HG03442 (cell line): ENCODE measurements around the gene OOEP.

Source experiments
- ATAC-seq: cut with Tn5 transposase; IDR thresholded peaks from one replicate; pipeline ENCODE4 v1.9.1; 2021; ENCODE audit warnings: mild to moderate bottlenecking, moderate library complexity; ENCODE audit not compliant: unreplicated experiment

The OOEP gene

DNA sequence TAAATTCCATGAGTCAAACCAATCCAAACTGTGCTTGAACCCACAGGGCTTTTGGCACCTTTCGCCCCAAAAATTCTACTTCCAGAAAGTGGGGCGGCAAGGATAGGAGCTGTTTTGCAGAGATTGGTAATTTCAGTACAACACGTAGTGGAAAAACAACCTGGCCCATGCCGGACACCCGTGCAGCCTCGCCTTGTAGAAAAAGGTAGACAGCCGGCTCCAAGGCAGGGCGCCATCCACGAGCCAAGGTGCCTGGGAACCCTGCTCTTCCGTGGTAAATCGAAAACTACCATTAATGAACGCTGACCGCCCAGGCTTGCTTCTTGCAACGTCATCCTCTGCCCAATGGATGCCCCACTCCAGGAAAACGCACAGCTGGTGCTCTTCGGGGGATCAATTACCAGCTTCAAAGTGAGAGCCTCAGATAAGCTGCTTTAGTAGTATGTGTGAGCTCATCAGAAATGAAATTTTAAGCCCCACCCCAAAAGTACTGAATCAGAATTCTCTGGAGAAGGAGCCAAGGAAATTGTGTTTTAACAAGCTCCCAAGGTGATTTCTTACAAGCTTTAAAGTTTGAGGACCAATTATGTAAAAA lies 1.8 kb downstream of the OOEP start:
- ATAC-seq: no peak

- ATAC-seq: no peak
These were observed 5.1 kb downstream of the OOEP start for GRCh38 chr6:73364549-73364948.

- ATAC-seq: no peak
These were observed 5.6 kb downstream of the OOEP start for GRCh38 chr6:73364121-73364520.

- ATAC-seq: no peak
These were observed 6.2 kb downstream of the OOEP start for GRCh38 chr6:73363537-73363875.

DNA sequence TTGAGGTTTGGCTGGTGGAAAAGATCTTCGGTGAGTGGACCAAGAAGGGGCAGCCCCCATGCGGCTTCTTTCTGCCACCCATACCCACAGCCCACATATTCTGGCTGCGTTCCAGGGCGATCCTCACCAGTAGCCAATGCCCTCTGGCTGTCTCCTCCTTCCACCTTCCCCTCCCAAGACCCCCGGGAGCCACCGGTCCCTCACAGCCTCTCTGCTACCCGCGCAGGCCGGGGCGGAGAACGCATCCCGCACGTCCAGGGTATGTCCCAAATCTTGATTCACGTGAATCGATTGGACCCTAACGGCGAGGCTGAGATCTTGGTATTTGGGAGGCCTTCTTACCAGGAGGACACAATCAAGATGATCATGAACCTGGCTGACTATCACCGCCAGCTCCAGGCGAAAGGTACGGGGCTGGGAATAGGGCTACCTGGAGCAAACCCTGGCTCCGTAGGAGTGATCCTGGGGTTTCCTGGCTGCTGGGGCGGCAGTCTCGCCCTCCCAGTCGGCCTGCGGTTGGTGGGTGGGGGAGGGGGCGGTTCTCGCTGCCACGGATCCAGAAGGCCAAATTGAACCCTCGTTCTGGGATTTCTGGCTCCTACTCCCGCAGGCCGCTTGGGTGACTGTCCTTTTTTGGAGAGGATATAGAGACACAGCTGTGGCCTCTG lies 6.7 kb downstream of the OOEP start:
- no peak for ATAC-seq

DNA sequence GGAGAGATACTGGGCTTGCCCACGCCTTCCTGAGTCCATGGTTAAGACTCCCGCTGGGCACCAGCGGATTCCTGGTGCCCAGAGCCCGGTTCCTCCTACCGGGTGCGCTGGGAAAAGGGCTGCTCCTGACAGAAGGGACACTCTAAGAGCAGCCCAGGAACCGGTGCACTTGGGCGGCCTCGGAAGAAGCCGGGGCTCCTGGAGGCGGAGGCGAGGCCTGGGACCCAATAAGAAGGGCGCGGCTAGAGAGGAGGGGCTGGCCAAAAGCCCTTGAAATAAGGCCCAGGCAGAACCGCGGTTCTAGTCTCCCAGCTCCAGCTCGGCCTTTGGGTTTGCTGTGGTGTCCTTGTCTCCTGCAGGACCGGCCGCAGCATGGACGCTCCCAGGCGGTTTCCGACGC lies 7.3 kb downstream of the OOEP start, which contains the start of gene KHDC3L:
KHDC3L (plus strand) TSS at position 301 of the 400 bp plus-strand sequence; CDS start at position 373, 72 bp downstream.
- no peak for ATAC-seq

GRCh38 chr6:73353636-73354593 lies 15.8 kb downstream of the OOEP start, which contains the start of gene DPPA5:
Gene DPPA5 (minus strand): TSS chr6:73354276. CDS start chr6:73354225, 51 bp downstream.
- ATAC-seq: no peak

- ATAC-seq: no peak
These were observed 20.4 kb downstream of the OOEP start for GRCh38 chr6:73349311-73349710.

DNA sequence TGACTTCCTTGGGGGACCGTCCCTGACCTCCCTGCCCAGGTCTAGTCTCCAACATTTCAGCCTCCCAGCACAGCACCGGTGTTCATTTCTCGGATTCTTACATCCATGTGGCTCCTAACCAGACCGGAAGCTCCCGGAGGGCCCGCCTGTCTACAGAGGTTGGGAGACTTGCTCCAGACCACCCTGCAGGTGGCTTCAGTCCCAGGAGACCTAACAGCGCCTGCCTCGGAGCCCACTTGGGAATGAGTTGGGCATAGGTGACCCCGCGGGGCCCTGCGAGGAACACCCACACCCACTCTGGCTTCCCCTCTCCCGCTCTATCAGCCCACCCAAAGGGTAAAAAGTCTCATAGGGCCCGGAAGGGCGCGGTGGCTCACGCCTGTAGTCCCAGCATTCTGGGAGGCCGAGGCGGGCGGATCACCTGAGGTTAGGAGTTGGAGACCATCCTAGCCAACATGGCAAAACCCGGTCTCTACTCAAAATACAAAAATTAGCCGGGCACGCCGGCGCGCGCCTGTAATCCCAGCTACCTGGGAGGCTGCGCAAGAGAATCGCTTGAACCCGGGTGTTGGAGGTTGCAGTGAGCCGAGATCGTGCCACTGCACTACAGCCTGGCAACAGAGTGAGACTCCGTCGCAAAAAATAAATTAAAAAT lies 21.0 kb downstream of the OOEP start:
- ATAC-seq: no peak

DNA sequence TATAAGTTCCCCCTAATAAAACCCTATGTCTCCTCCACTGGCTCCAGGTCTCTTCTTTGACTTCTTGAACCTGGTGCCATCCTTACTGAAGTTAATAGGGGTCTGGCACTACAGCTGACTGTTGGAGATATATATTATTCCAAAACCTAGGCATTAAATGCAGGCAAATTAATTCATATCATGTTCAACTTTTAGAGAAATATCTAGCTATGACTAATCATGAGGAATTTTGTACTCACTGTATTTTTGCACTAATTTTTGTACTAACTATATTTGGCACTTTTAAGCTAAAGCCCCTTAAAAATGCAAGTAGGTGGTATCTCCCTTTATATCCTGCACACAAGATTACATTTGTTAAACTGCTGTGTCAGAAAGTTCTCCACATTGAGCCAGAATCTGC lies 26.5 kb downstream of the OOEP start:
- ATAC-seq: no peak

GRCh38 chr6:73342174-73342573 lies 27.5 kb downstream of the OOEP start:
- ATAC-seq: no peak

GRCh38 chr6:73341335-73341734 lies 28.4 kb downstream of the OOEP start:
- ATAC-seq: no peak

DNA sequence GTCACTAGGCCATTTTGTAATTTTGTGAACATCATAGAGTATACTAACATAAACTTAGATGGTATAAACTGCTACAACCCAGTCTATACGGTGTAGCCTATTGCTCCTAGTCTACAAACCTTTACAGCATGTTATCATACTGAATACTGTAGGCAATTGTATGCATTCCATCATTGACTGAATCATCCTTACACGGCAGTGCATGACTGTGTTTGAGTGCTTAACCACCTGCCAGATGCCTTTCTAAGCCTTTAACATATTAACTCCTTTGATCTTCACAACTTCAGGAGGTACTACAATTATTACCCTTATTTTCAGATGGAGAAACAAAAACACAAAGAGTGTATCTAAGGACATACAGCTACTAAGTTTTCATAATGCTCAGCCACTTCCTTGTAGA lies 29.6 kb downstream of the OOEP start:
- no peak for ATAC-seq

GRCh38 chr6:73339340-73339739 lies 30.4 kb downstream of the OOEP start:
- ATAC-seq: no peak

DNA sequence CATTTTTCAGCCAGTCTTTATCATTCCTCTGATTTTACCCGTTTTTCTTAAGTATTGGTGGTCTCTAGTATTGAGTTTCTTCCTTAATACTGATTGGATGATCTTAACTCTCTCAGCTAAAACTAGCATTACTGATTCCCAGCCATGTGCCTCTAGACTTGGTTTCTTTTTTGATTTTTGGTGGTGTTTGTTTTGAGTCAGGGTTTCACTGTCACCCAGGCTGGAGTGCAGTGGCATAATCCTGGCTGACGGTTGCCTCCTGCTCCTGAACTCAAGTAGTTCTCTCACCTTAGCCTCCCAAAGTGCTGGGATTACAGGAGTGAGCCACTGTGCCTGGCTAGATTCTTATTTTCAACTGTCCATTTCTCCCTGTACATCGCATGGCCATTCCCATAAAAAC lies 40.5 kb downstream of the OOEP start:
- ATAC-seq: peak; percentile 73

- no peak for ATAC-seq
These were observed 40.9 kb downstream of the OOEP start for GRCh38 chr6:73328790-73329189.

DNA sequence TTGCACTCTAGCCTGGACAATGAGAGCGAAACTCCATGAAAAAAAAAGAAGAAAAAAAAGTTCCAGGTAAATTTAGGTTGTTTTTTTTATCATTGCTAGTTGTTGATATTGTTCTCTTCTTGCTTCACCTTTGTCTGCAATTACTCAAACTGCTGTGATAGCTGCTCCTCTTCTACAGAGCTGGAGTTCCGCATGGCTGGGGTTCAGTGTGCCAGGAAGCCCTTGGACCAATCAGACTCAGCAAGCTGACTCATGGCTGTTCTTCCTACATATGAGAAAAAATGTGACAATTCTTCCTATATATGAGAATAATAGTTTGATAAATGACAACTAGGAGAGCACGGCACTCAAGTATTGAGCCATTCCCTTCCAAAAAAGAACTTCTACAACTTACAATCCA lies 44.0 kb downstream of the OOEP start:
- ATAC-seq: no peak

GRCh38 chr6:73323323-73323722 lies 46.4 kb downstream of the OOEP start:
- ATAC-seq: no peak
